ENCODE measurements around the gene TMC7.
"Not testable (repeated sequence)": the region's sequence is repeated elsewhere in the genome, so short reads cannot be mapped to it uniquely, and the experiment has no call there.

TMC7 gene

GRCh38 chr16:18983565-18984434, at the start of gene TMC7:
TMC7 (plus strand) TSS chr16:18983934; CDS start chr16:18984064, 130 bp downstream.
- Mint-ChIP-seq H3K36me3 (no peaks in the 10 kb centered on the region), H3K9me3 (no peaks in the 10 kb centered on the region), H3K27ac (no peak within 1 kb of the TSS), H3K4me3 (peak within 1 kb of the TSS; percentile 46), H3K4me1 (no peaks in the 10 kb centered on the region), H3K27me3 (peaks cover 10% of the 10 kb centered on the region)
- DNase-seq (ENCODE audit: low spot score in 2 of 2), result no peak
- ATAC-seq (ENCODE audit: low read depth), result peak; percentile 29

GRCh38 chr16:18936727-18937340, 46.9 kb upstream of the TMC7 start:
- Mint-ChIP-seq H3K36me3 (no peaks in the 10 kb centered on the region), H3K4me3 (no peak overlapping the region), H3K27me3 (no peaks in the 10 kb centered on the region), H3K27ac (no peak overlapping the region), H3K9me3 (no peaks in the 10 kb centered on the region), H3K4me1 (peaks cover under 1% of the 10 kb centered on the region)
- no peak for DNase-seq (ENCODE audit: low spot score in 2 of 2)
- ATAC-seq (ENCODE audit: low read depth), result no peak

GRCh38 chr16:18937390-18937789, 46.3 kb upstream of the TMC7 start:
- ATAC-seq (ENCODE audit: low read depth) (no peak), DNase-seq (ENCODE audit: low spot score in 2 of 2) (no peak)
- Mint-ChIP-seq H3K4me1 (no peaks in the 10 kb centered on the region), H3K27ac (no peak overlapping the region), H3K9me3 (no peaks in the 10 kb centered on the region), H3K36me3 (no peaks in the 10 kb centered on the region), H3K4me3 (no peak overlapping the region), H3K27me3 (no peaks in the 10 kb centered on the region)

GRCh38 chr16:18938986-18939385, 44.7 kb upstream of the TMC7 start:
- Mint-ChIP-seq H3K9me3 (no peaks in the 10 kb centered on the region), H3K36me3 (peaks cover 2% of the 10 kb centered on the region), H3K27me3 (no peaks in the 10 kb centered on the region), H3K27ac (no peak overlapping the region), H3K4me1 (no peaks in the 10 kb centered on the region), H3K4me3 (no peak overlapping the region)
- no peak for DNase-seq (ENCODE audit: low spot score in 2 of 2)
- no peak for ATAC-seq (ENCODE audit: low read depth)

- no peak for ATAC-seq (ENCODE audit: low read depth)
- no peaks in the 10 kb centered on the region for H3K9me3 Mint-ChIP-seq
- peaks cover 2% of the 10 kb centered on the region for H3K36me3 Mint-ChIP-seq
- peaks cover 6% of the 10 kb centered on the region for H3K4me1 Mint-ChIP-seq
- DNase-seq (ENCODE audit: low spot score in 2 of 2), result no peak
- H3K27me3 Mint-ChIP-seq, result no peaks in the 10 kb centered on the region
- no peak overlapping the region for H3K4me3 Mint-ChIP-seq
- no peak overlapping the region for H3K27ac Mint-ChIP-seq
Observed at GRCh38 chr16:18941471-18941870, 42.3 kb upstream of the TMC7 start.

- no peaks in the 10 kb centered on the region for H3K27me3 Mint-ChIP-seq
- peaks cover 9% of the 10 kb centered on the region for H3K4me1 Mint-ChIP-seq
- no peak overlapping the region for H3K27ac Mint-ChIP-seq
- ATAC-seq (ENCODE audit: low read depth) (no peak), DNase-seq (ENCODE audit: low spot score in 2 of 2) (no peak)
- no peak overlapping the region for H3K4me3 Mint-ChIP-seq
- H3K36me3 Mint-ChIP-seq, result peaks cover 2% of the 10 kb centered on the region
- no peaks in the 10 kb centered on the region for H3K9me3 Mint-ChIP-seq
Observed at GRCh38 chr16:18942061-18942460, 41.7 kb upstream of the TMC7 start.

- peaks cover 9% of the 10 kb centered on the region for H3K4me1 Mint-ChIP-seq
- H3K27me3 Mint-ChIP-seq, result no peaks in the 10 kb centered on the region
- H3K27ac Mint-ChIP-seq, result no peak overlapping the region
- ATAC-seq (ENCODE audit: low read depth) (no peak), DNase-seq (ENCODE audit: low spot score in 2 of 2) (no peak)
- H3K4me3 Mint-ChIP-seq, result no peak overlapping the region
- no peaks in the 10 kb centered on the region for H3K9me3 Mint-ChIP-seq
- peaks cover 2% of the 10 kb centered on the region for H3K36me3 Mint-ChIP-seq
Observed at GRCh38 chr16:18943414-18943813, 40.3 kb upstream of the TMC7 start.

GRCh38 chr16:18945233-18945632, 38.5 kb upstream of the TMC7 start:
- no peak overlapping the region for H3K4me3 Mint-ChIP-seq
- DNase-seq (ENCODE audit: low spot score in 2 of 2), result no peak
- peaks cover 2% of the 10 kb centered on the region for H3K36me3 Mint-ChIP-seq
- ATAC-seq (ENCODE audit: low read depth), result no peak
- peaks cover 9% of the 10 kb centered on the region for H3K4me1 Mint-ChIP-seq
- no peaks in the 10 kb centered on the region for H3K27me3 Mint-ChIP-seq
- no peak overlapping the region for H3K27ac Mint-ChIP-seq
- H3K9me3 Mint-ChIP-seq, result no peaks in the 10 kb centered on the region

GRCh38 chr16:18948372-18949020, 35.2 kb upstream of the TMC7 start:
- DNase-seq (ENCODE audit: low spot score in 2 of 2), result no peak
- ATAC-seq (ENCODE audit: low read depth), result no peak
- no peaks in the 10 kb centered on the region for H3K9me3 Mint-ChIP-seq
- no peaks in the 10 kb centered on the region for H3K27me3 Mint-ChIP-seq
- no peak overlapping the region for H3K27ac Mint-ChIP-seq
- H3K4me3 Mint-ChIP-seq, result no peak overlapping the region
- peaks cover 1% of the 10 kb centered on the region for H3K36me3 Mint-ChIP-seq
- H3K4me1 Mint-ChIP-seq, result peaks cover 9% of the 10 kb centered on the region

- Mint-ChIP-seq H3K36me3 (no peaks in the 10 kb centered on the region), H3K27ac (no peak overlapping the region), H3K4me1 (peaks cover 10% of the 10 kb centered on the region), H3K4me3 (no peak overlapping the region), H3K9me3 (no peaks in the 10 kb centered on the region), H3K27me3 (peaks cover 1% of the 10 kb centered on the region)
- DNase-seq (ENCODE audit: low spot score in 2 of 2), result no peak
- no peak for ATAC-seq (ENCODE audit: low read depth)
Observed at GRCh38 chr16:18950469-18951185, 33.1 kb upstream of the TMC7 start.

- H3K4me3 Mint-ChIP-seq, result no peak overlapping the region
- H3K36me3 Mint-ChIP-seq, result no peaks in the 10 kb centered on the region
- peaks cover 6% of the 10 kb centered on the region for H3K27me3 Mint-ChIP-seq
- ATAC-seq (ENCODE audit: low read depth) (no peak), DNase-seq (ENCODE audit: low spot score in 2 of 2) (no peak)
- peaks cover 7% of the 10 kb centered on the region for H3K4me1 Mint-ChIP-seq
- H3K27ac Mint-ChIP-seq, result no peak overlapping the region
- no peaks in the 10 kb centered on the region for H3K9me3 Mint-ChIP-seq
Observed at GRCh38 chr16:18953547-18953946, 30.2 kb upstream of the TMC7 start.

- H3K9me3 Mint-ChIP-seq, H3K27ac Mint-ChIP-seq, H3K4me1 Mint-ChIP-seq, H3K36me3 Mint-ChIP-seq, H3K27me3 Mint-ChIP-seq: not testable (repeated sequence)
- peak overlapping the region; percentile 85 for H3K4me3 Mint-ChIP-seq
- ATAC-seq (ENCODE audit: low read depth), result peak; percentile 95
- DNase-seq (ENCODE audit: low spot score in 2 of 2), result peak in 1 of 2 donors; percentile 25
Observed at GRCh38 chr16:18955874-18956580, 27.7 kb upstream of the TMC7 start.

GRCh38 chr16:18956658-18957241, 27.0 kb upstream of the TMC7 start:
- H3K9me3 Mint-ChIP-seq; ATAC-seq (ENCODE audit: low read depth); H3K4me1 Mint-ChIP-seq; H3K27me3 Mint-ChIP-seq; H3K27ac Mint-ChIP-seq; DNase-seq (ENCODE audit: low spot score in 2 of 2); H3K36me3 Mint-ChIP-seq: not testable (repeated sequence)
- H3K4me3 Mint-ChIP-seq, result peak overlapping the region; percentile 85

Data from memory B cell (primary cell).